ENCODE measurements around the gene MEGF8. TPM values are rescaled to one million over a fixed set of nuclear protein-coding genes. Genes with fewer than 3 reads are reported as not detected.

The MEGF8 gene
- total and polyA plus RNA-seq, 2 of the 13 experiments (the other 11 are each of a cell fraction or from before 2014, with no cell fraction given), result 4.0 to 8.8 TPM

- no peak for TF ChIP-seq ETV6 (CRISPR knock-in tag; conservative IDR thresholded peaks at IDR 0.05)
- TF ChIP-seq ARNTL (CRISPR knock-in tag; IDR thresholded peaks at IDR 0.05), result no peak
- no peak for TF ChIP-seq GTF3A (CRISPR knock-in tag; conservative IDR thresholded peaks at IDR 0.05)
- no peak for TF ChIP-seq RFX5 (IDR thresholded peaks at IDR 0.05; ENCODE audit: low read depth, low read length)
- Histone ChIP-seq H3K79me2 (ENCODE audit: insufficient read depth, low read length) (no peaks in the 10 kb centered on the region), H3K36me3 (replicated peaks in 1 of 2; ENCODE audit: control insufficient read depth in 1 of 2, insufficient read depth in 2 of 2, low read length in 2 of 2) (peaks cover 5 to 10% of the 10 kb centered on the region in 2 experiments), H2AFZ (ENCODE audit: low read length) (no peak overlapping the region), H3K27me3 (ENCODE audit: control insufficient read depth in 1 of 2, insufficient read depth in 2 of 2, low read length in 2 of 2) (no peaks in the 10 kb centered on the region), H3K9ac (ENCODE audit: insufficient read depth, low read depth, low read length) (no peak overlapping the region), H4K20me1 (ENCODE audit: insufficient read depth, low read length) (no peaks in the 10 kb centered on the region), H3K4me1 (ENCODE audit: insufficient read depth, low read length) (no peaks in the 10 kb centered on the region), H3K27ac (ENCODE audit: extremely low read length, insufficient read depth, low read length) (no peak overlapping the region), H3K4me3 (replicated peaks in 1 of 3; ENCODE audit: insufficient read depth in 1 of 3, low read depth in 2 of 3, low read length in 3 of 3) (no peak overlapping the region), H3K4me2 (ENCODE audit: low read depth, low read length) (no peak overlapping the region), H3K9me3 (ENCODE audit: low read length) (peaks cover 7% of the 10 kb centered on the region)
- in situ Hi-C loops (cut with HindIII; ENCODE audit: extremely low pct_ligation_motif_present, low pct_unique_long_range_greater_than_20kb) (no loop called here), intact Hi-C loops (cut with micrococcal nuclease; ENCODE audit: unreplicated experiment) (no loop called here)
- ChIA-PET POLR2A (no interaction called here), CTCF (ENCODE audit: low intra/inter-chr PET ratio, low total read pairs) (no interaction called here)
- no TSS peak for BruUV-seq (replicated peaks)
- 96% methylated on average over 8 of the region's 15 CpGs for WGBS (ENCODE audit: low lambda C conversion rate)
- no peak; the same call in 2 of the 3 replicates for ATAC-seq
- no peak for FAIRE-seq
- DNase-seq (ENCODE audit: low spot score), result no peak
These were observed 43.3 kb downstream of the MEGF8 start for GRCh38 chr19:42368765-42369164.

DNA sequence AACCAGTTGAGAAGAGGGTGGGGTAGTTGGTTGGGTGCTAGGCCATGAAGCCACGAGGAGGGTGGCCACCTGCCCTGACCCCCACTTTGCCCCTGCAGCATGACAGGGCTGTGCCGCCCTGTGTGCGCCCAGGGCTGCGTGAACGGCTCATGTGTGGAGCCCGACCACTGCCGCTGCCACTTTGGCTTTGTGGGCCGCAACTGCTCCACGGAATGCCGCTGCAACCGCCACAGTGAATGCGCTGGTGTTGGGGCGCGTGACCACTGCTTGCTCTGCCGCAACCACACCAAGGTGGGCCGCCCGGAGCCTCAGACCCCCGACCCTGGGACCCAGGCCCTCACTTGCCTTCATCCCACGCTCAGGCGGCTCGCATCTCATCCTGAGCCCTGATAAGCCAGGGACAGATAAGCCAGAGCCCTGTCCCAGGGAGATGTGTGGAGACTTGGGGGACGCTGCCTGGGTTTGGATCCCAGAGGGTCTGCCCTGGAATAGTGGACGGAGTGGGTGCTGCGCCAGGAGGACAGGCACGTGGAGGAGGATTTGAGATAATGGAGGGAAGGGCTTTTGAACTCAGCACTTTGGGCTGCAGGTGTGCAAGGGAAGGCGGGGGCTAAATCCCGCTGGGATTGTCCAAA lies 44.1 kb downstream of the MEGF8 start:
- Histone ChIP-seq H3K79me2 (ENCODE audit: insufficient read depth, low read length) (no peaks in the 10 kb centered on the region), H3K4me1 (ENCODE audit: insufficient read depth, low read length) (no peaks in the 10 kb centered on the region), H3K36me3 (replicated peaks in 1 of 2; ENCODE audit: control insufficient read depth in 1 of 2, insufficient read depth in 2 of 2, low read length in 2 of 2) (peaks cover 0 to 2% of the 10 kb centered on the region in 2 experiments; a peak in 2 of 5 replicates), H3K27ac (ENCODE audit: extremely low read length, insufficient read depth, low read length) (no peak overlapping the region), H2AFZ (ENCODE audit: low read length) (no peak overlapping the region), H3K9me3 (ENCODE audit: low read length) (no peaks in the 10 kb centered on the region; the same call in 1 of the 2 replicates), H4K20me1 (ENCODE audit: insufficient read depth, low read length) (no peaks in the 10 kb centered on the region), H3K9ac (ENCODE audit: insufficient read depth, low read depth, low read length) (no peak overlapping the region), H3K27me3 (ENCODE audit: control insufficient read depth in 1 of 2, insufficient read depth in 2 of 2, low read length in 2 of 2) (no peaks in the 10 kb centered on the region), H3K4me3 (replicated peaks in 1 of 3; ENCODE audit: insufficient read depth in 1 of 3, low read depth in 2 of 3, low read length in 3 of 3) (no peak overlapping the region), H3K4me2 (ENCODE audit: low read depth, low read length) (no peak overlapping the region)
- in situ Hi-C loops (cut with HindIII; ENCODE audit: extremely low pct_ligation_motif_present, low pct_unique_long_range_greater_than_20kb) (no loop called here), intact Hi-C loops (cut with micrococcal nuclease; ENCODE audit: unreplicated experiment) (no loop called here)
- BruUV-seq (replicated peaks), result no TSS peak
- ChIA-PET CTCF (ENCODE audit: low intra/inter-chr PET ratio, low total read pairs) (no interaction called here), POLR2A (no interaction called here)
- 94% methylated on average over 20 of the region's 27 CpGs for WGBS (ENCODE audit: low lambda C conversion rate)
- ATAC-seq (no peak; the same call in 2 of the 3 replicates), DNase-seq (ENCODE audit: low spot score) (no peak), FAIRE-seq (no peak)
- no peak for TF ChIP-seq E2F2 (CRISPR knock-in tag; IDR thresholded peaks at IDR 0.05; ENCODE audit: borderline replicate concordance)
- TF ChIP-seq, protein P1, sequence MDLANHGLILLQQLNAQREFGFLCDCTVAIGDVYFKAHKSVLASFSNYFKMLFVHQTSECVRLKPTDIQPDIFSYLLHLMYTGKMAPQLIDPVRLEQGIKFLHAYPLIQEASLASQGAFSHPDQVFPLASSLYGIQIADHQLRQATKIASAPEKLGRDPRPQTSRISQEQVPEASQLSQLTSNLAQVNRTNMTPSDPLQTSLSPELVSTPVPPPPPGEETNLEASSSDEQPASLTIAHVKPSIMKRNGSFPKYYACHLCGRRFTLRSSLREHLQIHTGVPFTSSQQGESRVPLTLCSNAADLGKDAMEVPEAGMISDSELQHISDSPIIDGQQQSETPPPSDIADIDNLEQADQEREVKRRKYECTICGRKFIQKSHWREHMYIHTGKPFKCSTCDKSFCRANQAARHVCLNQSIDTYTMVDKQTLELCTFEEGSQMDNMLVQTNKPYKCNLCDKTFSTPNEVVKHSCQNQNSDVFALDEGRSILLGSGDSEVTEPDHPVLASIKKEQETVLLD (CRISPR knock-in tag; IDR thresholded peaks at IDR 0.05; ENCODE audit: low read depth), result no peak
- no peak for TF ChIP-seq PHB2 (IDR thresholded peaks at IDR 0.05; ENCODE audit: partially characterized antibody)
- TF ChIP-seq ZBTB43 (CRISPR knock-in tag; conservative IDR thresholded peaks at IDR 0.05), result no peak
- no peak for TF ChIP-seq ZNF468 (CRISPR knock-in tag; IDR thresholded peaks at IDR 0.05)
- no peak for TF ChIP-seq TRIM24 (CRISPR knock-in tag; IDR thresholded peaks at IDR 0.05)
- no peak for TF ChIP-seq ZNF644 (CRISPR knock-in tag; IDR thresholded peaks at IDR 0.05; ENCODE audit: low read depth)
- TF ChIP-seq RELA (CRISPR knock-in tag; IDR thresholded peaks at IDR 0.05), result no peak
- TF ChIP-seq ZNF205 (CRISPR knock-in tag; IDR thresholded peaks at IDR 0.05), result no peak
- no peak for TF ChIP-seq ZNF564 (CRISPR knock-in tag; IDR thresholded peaks at IDR 0.05)
- TF ChIP-seq NFE2L2 (IDR thresholded peaks at IDR 0.05; ENCODE audit: low read length), result no peak
- TF ChIP-seq ZNF891 (CRISPR knock-in tag; IDR thresholded peaks at IDR 0.05), result no peak
- TF ChIP-seq ZNF143 (CRISPR knock-in tag; IDR thresholded peaks at IDR 0.05), result no peak
- no peak for TF ChIP-seq ZNF264 (CRISPR knock-in tag; IDR thresholded peaks at IDR 0.05)
